Activated T-cell treated with anti-CD3 and anti-CD28 coated beads for 24 hours (primary cell): ENCODE measurements around the gene SLC35G6.

ENCODE experiments used
- DNase-seq: peaks from one replicate; pipeline ENCODE4 v3.0.0-alpha.2; 2020; ENCODE audit warnings: low read depth

Gene SLC35G6

DNA sequence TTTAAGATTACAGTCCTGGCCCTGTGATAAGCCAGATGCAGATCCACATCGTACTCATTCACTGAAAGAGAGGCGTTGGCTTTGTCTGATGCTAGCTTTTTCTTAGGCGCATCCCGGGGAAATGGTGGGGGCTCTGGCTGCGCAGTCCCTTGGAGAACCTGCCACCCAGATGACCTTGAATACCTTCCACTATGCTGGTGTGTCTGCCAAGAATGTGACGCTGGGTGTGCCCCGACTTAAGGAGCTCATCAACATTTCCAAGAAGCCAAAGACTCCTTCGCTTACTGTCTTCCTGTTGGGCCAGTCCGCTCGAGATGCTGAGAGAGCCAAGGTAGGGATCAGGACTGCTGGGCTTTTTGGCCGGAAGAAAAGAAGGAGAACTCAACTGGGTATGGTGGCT is 26.9 kb downstream of the SLC35G6 start:
- no peak for DNase-seq

DNA sequence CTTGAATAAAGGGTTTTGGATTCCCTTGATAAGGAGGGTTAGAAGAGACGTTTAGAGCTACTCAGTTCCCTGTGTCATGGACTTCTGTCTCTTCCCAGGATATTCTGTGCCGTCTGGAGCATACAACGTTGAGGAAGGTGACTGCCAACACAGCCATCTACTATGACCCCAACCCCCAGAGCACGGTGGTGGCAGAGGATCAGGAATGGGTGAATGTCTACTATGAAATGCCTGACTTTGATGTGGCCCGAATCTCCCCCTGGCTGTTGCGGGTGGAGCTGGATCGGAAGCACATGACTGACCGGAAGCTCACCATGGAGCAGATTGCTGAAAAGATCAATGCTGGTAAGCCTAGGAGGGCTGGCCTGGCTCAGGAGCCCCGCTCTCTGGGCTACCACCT is 27.6 kb downstream of the SLC35G6 start:
- no peak for DNase-seq

DNA sequence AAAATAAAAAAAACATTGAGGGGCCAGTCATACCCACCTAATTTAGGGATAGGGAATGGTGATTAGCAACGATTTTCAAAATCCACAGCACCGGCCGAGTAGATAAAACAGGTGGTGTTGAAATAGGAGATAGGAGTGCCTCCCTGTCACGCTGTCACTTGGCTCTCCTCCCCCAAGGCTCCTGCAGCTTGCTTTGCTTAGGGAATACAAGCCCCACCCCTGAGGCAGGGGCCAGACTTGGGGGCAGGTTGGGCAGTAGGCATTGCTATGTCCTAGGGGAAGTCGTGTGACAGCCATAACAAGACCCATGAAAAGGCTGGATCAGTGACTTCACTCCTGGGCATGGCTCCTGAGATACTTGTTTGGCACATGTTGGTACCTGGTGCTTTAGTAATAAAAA is 28.7 kb downstream of the SLC35G6 start:
- DNase-seq, result no peak

DNA sequence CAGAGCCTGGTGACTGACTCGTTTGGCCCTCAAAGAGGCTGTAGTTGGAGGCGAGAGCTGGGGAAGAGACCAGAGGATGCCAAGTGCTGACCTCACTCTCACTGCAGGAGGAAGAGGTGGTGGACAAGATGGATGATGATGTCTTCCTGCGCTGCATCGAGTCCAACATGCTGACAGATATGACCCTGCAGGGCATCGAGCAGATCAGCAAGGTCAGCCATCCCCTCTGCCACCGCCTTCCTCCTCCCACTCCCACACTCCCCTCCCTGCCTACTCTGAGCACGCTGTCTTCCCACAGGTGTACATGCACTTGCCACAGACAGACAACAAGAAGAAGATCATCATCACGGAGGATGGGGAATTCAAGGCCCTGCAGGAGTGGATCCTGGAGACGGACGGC is 29.9 kb downstream of the SLC35G6 start:
- DNase-seq, result no peak

DNA sequence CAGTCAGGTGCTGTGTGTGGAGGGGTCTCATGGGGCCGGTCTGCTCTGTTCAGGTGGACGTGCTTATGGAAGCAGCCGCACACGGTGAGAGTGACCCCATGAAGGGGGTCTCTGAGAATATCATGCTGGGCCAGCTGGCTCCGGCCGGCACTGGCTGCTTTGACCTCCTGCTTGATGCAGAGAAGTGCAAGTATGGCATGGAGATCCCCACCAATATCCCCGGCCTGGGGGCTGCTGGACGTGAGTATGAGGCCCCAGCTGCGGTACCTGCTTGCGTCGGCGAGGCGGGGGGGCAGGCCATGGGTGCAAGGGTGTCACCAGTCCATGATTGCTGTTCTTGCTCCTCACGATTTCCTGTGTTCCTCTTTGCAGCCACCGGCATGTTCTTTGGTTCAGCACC is 30.9 kb downstream of the SLC35G6 start:
- no peak for DNase-seq

DNA sequence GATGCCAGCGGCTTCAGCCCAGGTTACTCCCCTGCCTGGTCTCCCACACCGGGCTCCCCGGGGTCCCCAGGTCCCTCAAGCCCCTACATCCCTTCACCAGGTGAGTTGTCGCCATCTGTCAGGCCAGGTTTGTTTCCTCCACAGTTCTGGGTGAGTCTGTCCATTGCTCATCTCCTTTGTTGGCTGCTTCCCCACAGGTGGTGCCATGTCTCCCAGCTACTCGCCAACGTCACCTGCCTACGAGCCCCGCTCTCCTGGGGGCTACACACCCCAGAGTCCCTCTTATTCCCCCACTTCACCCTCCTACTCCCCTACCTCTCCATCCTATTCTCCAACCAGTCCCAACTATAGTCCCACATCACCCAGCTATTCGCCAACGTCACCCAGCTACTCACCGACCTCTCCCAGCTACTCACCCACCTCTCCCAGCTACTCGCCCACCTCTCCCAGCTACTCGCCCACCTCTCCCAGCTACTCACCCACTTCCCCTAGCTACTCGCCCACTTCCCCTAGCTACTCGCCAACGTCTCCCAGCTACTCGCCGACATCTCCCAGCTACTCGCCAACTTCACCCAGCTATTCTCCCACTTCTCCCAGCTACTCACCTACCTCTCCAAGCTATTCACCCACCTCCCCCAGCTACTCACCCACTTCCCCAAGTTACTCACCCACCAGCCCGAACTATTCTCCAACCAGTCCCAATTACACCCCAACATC is 31.7 kb downstream of the SLC35G6 start:
- no peak for DNase-seq

DNA sequence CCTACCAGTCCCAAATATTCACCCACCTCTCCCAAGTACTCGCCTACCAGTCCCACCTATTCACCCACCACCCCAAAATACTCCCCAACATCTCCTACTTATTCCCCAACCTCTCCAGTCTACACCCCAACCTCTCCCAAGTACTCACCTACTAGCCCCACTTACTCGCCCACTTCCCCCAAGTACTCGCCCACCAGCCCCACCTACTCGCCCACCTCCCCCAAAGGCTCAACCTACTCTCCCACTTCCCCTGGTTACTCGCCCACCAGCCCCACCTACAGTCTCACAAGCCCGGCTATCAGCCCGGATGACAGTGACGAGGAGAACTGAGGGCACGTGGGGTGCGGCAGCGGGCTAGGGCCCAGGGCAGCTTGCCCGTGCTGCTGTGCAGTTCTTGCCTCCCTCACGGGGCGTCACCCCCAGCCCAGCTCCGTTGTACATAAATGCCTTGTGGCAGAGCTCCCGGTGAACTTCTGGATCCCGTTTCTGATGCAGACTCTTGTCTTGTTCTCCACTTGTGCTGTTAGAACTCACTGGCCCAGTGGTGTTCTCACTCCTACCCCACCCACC is 32.7 kb downstream of the SLC35G6 start:
- DNase-seq, result no peak

DNA sequence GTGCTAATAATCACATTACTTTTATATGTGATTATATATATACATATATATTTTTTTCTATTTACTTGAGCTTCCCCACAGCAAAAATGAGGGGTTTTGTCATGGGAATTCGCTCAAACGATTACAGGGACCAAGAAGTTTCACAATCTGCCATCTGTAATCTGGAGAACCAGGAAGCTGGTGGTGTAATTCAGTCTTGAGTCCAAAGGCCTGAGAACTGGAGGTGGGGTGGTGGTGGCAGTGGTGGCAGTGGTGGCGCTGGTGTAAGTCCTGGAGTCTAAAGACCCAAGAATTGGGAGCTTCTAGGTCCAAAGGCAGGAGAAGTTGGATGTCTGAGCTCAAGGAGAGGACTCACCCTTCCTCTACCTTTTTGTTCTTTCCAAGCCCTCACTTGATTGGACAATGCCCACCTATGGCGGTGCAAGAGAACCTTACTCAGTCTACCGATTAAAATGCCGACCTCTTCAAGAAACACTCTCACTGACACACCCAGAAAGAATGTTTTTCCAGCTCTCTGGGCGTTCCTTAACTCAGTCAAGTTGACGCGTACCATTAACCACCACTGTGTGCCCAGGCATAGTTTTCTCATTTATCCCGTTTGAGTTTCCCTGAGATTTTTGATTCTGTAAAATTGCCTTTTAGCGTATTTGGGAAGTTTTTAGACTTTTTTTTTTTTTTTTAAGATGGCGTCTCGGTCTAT is 34.8 kb downstream of the SLC35G6 start:
- DNase-seq, result no peak

DNA sequence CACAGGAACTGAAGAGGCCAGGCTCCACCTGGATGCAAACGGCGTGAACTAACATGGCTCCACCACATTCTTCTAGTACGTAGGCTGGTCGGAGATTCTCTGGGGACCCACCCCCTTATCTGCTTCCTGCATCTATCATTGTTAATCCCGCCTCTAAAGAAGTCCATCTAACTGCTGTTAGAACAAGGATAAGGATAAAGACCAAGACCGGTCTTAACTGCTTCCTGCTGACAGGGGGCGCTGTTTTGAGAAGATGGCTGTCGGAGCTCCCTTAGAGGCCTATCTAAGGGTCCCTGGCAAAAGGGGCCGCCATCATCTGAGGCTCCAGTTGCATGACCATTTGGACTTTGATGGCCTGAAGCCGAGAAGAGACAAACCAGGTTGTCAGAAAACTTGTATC is 41.8 kb downstream of the SLC35G6 start:
- peak; percentile 20 for DNase-seq

DNA sequence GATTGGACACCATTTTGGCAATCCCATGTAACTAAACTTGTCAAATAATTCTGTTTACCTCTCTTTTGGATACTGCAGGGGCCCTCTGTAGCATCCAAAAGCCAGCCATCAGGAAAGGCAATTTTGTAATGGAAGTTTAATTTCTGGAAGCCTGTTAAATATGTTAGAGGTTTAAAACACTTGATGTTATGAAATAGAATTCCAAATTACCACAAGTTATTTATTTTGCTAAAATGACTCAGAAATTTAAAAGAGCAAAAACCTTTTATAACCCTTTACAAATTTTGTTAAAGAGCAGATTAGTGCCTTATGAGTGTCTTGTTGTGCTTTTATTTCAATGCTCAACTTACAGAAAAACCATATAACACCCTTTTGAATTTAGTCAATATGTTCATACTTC is 47.6 kb downstream of the SLC35G6 start:
- DNase-seq, result no peak

DNA sequence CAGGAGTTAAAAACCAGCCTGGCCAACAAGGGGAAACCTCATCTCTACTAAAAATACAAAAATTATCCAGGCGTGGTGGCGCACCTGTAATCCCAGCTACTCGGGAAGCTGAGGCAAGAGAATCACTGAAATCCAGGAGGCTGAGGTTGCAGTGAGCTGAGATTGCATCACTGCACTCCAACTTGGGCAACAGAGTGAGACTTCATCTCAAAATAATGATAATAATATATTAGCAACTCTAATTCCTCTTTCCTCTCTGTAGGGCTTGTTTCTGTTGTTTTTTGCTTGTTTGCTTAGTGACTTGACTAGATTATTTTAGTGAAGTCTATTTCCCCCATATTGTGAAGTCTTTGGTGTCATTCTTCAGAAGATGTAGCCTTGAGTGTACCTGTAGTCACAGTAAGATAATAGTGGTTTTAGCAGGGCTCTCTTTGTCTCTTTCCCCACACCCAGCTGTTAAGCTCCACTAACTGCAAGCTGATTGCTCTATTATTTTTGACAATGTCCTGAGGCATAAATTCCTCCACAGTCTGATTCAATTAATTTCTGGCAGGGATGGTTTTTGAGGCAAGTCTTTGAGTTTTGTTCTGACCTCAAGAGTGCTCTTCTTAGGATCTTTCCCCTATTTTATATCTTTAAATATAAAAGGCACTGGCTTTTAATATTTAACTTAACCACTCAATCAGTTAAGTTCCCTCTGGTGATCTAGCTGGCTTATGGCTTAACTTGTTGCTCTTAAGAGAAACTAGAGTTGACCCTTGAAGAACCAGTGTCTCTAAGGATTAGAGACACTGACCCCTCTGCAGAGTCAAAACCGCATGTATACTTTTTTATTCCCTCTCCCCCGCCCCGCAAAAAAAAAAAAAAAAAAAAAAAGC is 49.0 kb downstream of the SLC35G6 start:
- DNase-seq, result no peak
